Duodenal mucosa (tissue), 2 donors: ENCODE results near the gene ARHGAP33.
A peak's percentile ranks its signal among the peaks of the same experiment; 100 is the strongest.

Experiments
- H3K27ac ChIP-seq: one replicate; pipeline ENCODE4 v1.7.0; 2013; ENCODE audit warnings: low read depth, low read length
- H3K27me3 ChIP-seq, 2 donors: one replicate each; pipeline ENCODE4 v1.7.0; 2013; ENCODE audit warnings: low read length in 2 of 2, control low read depth in 1 of 2; ENCODE audit not compliant: insufficient read depth in 2 of 2, control insufficient read depth in 1 of 2
- H3K36me3 ChIP-seq, 2 donors: one replicate each; pipeline ENCODE4 v1.7.0; 2013; ENCODE audit warnings: low read length in 2 of 2, control low read depth in 1 of 2; ENCODE audit not compliant: insufficient read depth in 2 of 2, control insufficient read depth in 1 of 2
- H3K4me1 ChIP-seq, 2 donors: one replicate each; pipeline ENCODE4 v1.7.0; 2013; ENCODE audit warnings: low read length in 2 of 2, control low read depth in 1 of 2; ENCODE audit not compliant: insufficient read depth in 2 of 2, control insufficient read depth in 1 of 2
- H3K4me3 ChIP-seq, 2 donors: one replicate each; pipeline ENCODE4 v1.7.0; 2013; ENCODE audit warnings: low read length in 2 of 2, low read depth in 1 of 2
- H3K9ac ChIP-seq, 2 donors: one replicate each; pipeline ENCODE4 v1.7.0; 2013; ENCODE audit warnings: low read length in 2 of 2, low read depth in 1 of 2
- H3K9me3 ChIP-seq, 2 donors: one replicate each; pipeline ENCODE4 v1.7.0; 2013; ENCODE audit warnings: low read length in 2 of 2, control low read depth in 1 of 2; ENCODE audit not compliant: control insufficient read depth in 1 of 2

The ARHGAP33 gene, protein sequence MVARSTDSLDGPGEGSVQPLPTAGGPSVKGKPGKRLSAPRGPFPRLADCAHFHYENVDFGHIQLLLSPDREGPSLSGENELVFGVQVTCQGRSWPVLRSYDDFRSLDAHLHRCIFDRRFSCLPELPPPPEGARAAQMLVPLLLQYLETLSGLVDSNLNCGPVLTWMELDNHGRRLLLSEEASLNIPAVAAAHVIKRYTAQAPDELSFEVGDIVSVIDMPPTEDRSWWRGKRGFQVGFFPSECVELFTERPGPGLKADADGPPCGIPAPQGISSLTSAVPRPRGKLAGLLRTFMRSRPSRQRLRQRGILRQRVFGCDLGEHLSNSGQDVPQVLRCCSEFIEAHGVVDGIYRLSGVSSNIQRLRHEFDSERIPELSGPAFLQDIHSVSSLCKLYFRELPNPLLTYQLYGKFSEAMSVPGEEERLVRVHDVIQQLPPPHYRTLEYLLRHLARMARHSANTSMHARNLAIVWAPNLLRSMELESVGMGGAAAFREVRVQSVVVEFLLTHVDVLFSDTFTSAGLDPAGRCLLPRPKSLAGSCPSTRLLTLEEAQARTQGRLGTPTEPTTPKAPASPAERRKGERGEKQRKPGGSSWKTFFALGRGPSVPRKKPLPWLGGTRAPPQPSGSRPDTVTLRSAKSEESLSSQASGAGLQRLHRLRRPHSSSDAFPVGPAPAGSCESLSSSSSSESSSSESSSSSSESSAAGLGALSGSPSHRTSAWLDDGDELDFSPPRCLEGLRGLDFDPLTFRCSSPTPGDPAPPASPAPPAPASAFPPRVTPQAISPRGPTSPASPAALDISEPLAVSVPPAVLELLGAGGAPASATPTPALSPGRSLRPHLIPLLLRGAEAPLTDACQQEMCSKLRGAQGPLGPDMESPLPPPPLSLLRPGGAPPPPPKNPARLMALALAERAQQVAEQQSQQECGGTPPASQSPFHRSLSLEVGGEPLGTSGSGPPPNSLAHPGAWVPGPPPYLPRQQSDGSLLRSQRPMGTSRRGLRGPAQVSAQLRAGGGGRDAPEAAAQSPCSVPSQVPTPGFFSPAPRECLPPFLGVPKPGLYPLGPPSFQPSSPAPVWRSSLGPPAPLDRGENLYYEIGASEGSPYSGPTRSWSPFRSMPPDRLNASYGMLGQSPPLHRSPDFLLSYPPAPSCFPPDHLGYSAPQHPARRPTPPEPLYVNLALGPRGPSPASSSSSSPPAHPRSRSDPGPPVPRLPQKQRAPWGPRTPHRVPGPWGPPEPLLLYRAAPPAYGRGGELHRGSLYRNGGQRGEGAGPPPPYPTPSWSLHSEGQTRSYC

DNA sequence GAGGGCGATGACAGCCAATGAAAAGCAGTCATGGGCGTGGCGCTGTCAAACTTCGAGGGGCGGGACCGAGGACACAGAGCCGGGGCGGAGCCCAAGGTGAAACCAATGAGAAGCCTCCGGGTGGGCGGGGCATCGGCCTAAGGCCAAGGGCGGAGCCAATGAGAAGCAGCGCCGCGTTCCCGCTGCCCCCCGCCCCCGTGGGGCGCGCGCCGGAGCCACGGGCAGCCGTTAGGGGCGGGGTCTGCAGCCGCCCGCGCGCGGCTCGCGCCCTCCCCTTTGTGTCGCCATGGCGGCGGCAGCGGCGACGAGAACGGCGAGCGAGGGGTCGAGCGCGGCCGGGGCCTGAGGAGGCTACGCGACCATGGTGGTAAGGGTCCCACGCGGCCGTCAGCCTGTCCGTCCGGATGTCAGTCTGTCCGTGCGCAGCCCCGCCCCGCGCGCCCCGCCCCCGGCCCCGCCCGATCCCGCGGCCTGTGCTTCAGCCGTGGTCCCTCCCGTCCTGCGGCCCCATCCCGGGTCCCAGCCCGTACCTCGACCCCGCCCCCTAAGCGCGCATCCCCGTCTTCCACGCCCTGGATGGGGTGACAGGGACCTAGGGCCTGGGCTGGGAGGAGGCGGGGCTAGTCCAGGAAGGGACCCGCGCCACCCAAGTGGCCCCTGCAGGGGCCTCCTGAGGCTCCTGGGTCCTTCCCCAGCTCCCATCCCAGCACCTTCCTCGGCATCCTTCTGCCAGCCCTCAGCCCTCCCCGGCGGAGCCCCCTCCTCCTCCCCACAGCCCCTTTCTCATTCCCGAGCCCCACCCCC is at the start of gene ARHGAP33:
Gene ARHGAP33, plus strand, starts transcription at position 267 of the 804 bp plus-strand sequence. Its CDS starts 95 bp downstream, at position 362.
- H3K4me1 ChIP-seq = peaks cover 12 to 14% of the 10 kb centered on the region in 2 donors
- no peaks in the 10 kb centered on the region for H3K27me3 ChIP-seq
- H3K27ac ChIP-seq = no peak within 1 kb of the TSS
- H3K9me3 ChIP-seq = no peaks in the 10 kb centered on the region
- H3K9ac ChIP-seq = peak within 1 kb of the TSS; percentile 32 to 48
- H3K36me3 ChIP-seq = peaks cover 0 to 6% of the 10 kb centered on the region in 2 donors
- peak within 1 kb of the TSS; percentile 58 to 68 for H3K4me3 ChIP-seq

DNA sequence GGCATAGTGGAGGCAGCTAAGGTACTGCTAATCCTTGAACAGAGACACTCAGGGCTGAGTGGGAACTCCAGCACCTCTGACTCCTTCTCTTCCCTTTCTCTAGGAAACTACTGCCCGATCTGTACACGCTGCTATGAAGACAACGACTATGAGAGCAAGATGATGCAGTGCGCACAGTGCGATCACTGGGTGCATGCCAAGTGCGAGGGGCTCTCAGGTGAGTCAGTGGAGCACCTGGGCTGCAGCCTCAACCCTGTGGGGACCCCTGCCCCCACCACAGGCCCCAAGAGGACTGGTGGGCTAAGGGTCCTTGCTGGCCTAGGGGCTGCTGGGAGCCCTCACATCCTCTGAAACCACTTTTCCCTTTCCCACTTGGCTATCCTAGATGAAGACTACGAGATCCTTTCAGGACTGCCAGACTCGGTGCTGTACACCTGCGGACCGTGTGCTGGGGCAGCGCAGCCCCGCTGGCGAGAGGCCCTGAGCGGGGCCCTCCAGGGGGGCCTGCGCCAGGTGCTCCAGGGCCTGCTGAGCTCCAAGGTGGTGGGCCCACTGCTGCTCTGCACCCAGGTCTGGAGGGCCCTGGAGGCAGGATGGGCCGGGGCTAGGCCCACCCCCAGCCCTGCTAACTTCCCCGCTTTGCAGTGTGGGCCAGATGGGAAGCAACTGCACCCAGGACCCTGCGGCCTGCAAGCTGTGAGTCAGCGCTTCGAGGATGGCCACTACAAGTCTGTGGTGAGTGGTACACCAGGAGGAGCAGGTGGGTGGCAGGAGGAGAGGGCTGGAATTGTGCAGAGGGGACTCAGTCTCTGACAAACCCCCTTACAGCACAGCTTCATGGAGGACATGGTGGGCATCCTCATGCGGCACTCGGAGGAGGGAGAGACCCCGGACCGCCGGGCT is 48.1 kb upstream of the ARHGAP33 start:
- no peaks in the 10 kb centered on the region for H3K27me3 ChIP-seq
- H3K4me3 ChIP-seq = no peak overlapping the region
- H3K27ac ChIP-seq = no peak overlapping the region
- H3K36me3 ChIP-seq = peaks cover 81 to 99% of the 10 kb centered on the region in 2 donors
- H3K9me3 ChIP-seq = no peaks in the 10 kb centered on the region
- H3K9ac ChIP-seq = no peak overlapping the region
- H3K4me1 ChIP-seq = no peaks in the 10 kb centered on the region

DNA sequence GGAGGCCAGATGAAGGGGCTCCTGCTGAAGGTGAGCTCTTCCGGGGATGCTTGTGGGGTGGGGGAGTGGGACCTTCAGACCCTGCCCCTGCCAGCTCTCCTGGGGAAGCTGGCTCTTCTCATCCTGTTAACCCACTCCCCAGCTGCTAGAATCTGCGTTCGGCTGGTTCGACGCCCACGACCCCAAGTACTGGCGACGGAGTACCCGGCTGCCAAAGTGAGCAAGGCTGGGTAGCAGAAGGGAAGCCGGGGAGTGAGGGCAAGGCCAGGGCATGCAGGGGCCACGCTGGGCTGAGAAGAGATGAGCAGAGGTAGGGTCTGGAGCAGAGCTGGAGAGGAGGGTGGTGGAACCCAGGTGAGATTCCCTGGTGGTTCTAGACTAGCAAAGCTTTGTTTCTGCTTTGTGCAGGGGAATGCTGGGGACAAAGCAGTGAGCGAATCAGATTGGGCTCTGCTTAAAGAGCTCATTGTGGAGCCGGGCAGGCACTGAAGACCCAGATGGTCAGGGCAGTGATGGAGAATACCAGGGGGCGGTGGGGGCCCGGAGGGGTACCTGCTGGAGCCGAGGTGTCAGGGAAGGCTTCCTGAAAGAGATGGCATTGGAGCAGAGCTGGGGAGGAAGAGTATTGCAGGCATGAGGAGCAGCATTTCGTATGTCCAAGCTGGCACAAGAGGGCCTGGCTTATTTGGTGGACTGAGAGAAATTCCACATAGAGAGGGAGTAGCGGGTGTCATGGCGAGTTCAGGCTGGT is 47.2 kb upstream of the ARHGAP33 start:
- Histone ChIP-seq H3K36me3 (peaks cover 74 to 94% of the 10 kb centered on the region in 2 donors), H3K27me3 (no peaks in the 10 kb centered on the region), H3K4me1 (no peaks in the 10 kb centered on the region), H3K9ac (no peak overlapping the region), H3K9me3 (no peaks in the 10 kb centered on the region), H3K27ac (no peak overlapping the region), H3K4me3 (no peak overlapping the region)

DNA sequence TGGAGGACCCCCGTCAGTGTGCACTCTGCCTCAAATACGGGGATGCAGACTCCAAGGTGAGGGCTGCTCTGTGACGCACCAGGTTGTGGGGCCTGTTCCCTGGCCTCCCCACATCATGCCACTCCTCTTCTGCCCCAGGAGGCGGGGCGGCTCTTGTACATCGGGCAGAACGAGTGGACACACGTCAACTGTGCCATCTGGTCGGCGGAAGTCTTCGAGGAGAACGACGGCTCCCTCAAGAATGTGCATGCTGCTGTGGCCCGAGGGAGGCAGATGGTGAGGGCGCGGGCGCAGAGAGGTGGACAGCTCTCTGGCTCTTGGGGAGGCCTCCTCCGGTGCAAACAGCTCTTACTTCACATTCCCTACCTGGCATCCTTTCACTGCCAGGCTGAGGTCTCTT is 46.3 kb upstream of the ARHGAP33 start:
- H3K36me3 ChIP-seq = peaks cover 67 to 93% of the 10 kb centered on the region in 2 donors
- no peak overlapping the region for H3K27ac ChIP-seq
- no peak overlapping the region for H3K4me3 ChIP-seq
- H3K4me1 ChIP-seq = no peaks in the 10 kb centered on the region
- H3K27me3 ChIP-seq = no peaks in the 10 kb centered on the region
- H3K9ac ChIP-seq = no peak overlapping the region
- no peaks in the 10 kb centered on the region for H3K9me3 ChIP-seq

DNA sequence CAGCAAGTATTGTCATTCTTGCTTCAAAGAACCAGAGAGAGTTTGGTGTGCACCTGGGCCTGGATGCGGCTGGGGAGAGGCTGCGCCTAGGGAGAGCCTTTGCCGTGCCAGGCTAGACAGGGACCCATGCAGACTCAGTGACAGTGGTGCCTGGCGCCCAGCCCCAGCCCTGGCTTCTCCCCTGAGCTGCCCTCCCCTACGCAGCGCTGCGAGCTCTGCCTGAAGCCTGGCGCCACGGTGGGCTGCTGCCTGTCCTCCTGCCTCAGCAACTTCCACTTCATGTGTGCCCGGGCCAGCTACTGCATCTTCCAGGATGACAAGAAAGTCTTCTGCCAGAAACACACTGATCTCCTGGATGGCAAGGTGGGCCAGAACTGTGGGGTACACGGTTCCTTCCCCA is 45.6 kb upstream of the ARHGAP33 start:
- Histone ChIP-seq H3K36me3 (peaks cover 65 to 93% of the 10 kb centered on the region in 2 donors), H3K9me3 (no peaks in the 10 kb centered on the region), H3K4me3 (no peak overlapping the region), H3K9ac (no peak overlapping the region), H3K27ac (no peak overlapping the region), H3K27me3 (no peaks in the 10 kb centered on the region), H3K4me1 (no peaks in the 10 kb centered on the region)

DNA sequence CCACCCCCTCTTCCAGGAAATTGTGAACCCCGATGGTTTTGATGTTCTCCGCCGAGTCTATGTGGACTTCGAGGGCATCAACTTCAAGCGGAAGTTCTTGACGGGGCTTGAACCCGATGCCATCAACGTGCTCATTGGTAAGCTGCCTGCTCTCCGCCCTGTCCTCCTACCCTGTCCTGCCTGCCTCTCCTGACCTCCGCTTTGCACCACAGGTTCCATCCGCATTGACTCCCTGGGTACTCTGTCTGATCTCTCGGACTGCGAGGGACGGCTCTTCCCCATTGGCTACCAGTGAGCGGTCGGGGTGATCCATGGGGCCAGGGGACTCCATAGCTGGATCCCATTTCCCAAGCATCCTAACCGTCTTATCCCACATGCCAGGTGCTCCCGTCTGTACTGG is 45.0 kb upstream of the ARHGAP33 start:
- Histone ChIP-seq H3K27me3 (no peaks in the 10 kb centered on the region), H3K36me3 (peaks cover 66 to 91% of the 10 kb centered on the region in 2 donors), H3K4me1 (no peaks in the 10 kb centered on the region), H3K9me3 (no peaks in the 10 kb centered on the region), H3K4me3 (no peak overlapping the region), H3K9ac (no peak overlapping the region), H3K27ac (no peak overlapping the region)

DNA sequence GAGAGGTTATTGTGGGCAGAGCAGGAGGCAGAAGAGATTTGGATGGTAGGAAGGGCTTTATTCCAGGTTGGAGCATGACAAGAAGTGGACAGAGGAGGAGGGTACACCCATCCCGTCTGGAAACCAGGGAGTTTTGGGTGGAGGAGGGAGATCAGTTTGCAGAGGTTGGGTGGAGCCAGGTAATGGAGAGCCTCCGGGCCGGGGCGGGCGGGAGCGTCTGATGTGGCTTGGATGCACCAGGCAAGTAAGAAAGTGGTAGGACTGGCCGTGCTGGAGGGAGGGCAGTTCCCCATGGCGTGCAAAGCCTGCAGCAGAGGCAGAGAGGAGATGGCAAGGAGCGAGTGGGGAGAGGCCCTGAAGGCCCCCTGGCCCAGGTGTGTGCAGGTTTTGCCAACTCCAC is 44.0 kb upstream of the ARHGAP33 start:
- H3K36me3 ChIP-seq = peaks cover 60 to 89% of the 10 kb centered on the region in 2 donors
- no peaks in the 10 kb centered on the region for H3K4me1 ChIP-seq
- H3K27ac ChIP-seq = no peak overlapping the region
- H3K27me3 ChIP-seq = no peaks in the 10 kb centered on the region
- H3K9me3 ChIP-seq = no peaks in the 10 kb centered on the region
- H3K4me3 ChIP-seq = no peak overlapping the region
- no peak overlapping the region for H3K9ac ChIP-seq

GRCh38 chr19:35731779-35732405 is 43.5 kb upstream of the ARHGAP33 start:
- H3K36me3 ChIP-seq = peaks cover 62 to 90% of the 10 kb centered on the region in 2 donors
- H3K27me3 ChIP-seq = no peaks in the 10 kb centered on the region

More at GRCh38 chr19:35731779-35732405, 43.5 kb upstream of the ARHGAP33 start:
- H3K4me1 ChIP-seq = no peaks in the 10 kb centered on the region
- no peak overlapping the region for H3K4me3 ChIP-seq
- H3K27ac ChIP-seq = no peak overlapping the region
- no peak overlapping the region for H3K9ac ChIP-seq
- H3K9me3 ChIP-seq = no peaks in the 10 kb centered on the region
